ENCODE data around the gene DUSP8. TPM values are rescaled to one million over a fixed set of nuclear protein-coding genes. Genes with fewer than 3 reads are reported as not detected.
"Not testable (repeated sequence)": the region's sequence is repeated elsewhere in the genome, so short reads cannot be mapped to it uniquely, and the experiment has no call there.

DUSP8 gene
- total RNA-seq, 1 donor from 2014 or later: 2.4 TPM

GRCh38 chr11:1598816-1599215, 26.7 kb upstream of the DUSP8 start:
- no peaks in the 10 kb centered on the region for H3K36me3 Mint-ChIP-seq (ENCODE audit: low read depth)
- peaks cover 45% of the 10 kb centered on the region for H3K27me3 Mint-ChIP-seq (ENCODE audit: insufficient read depth)
- H3K4me1 Mint-ChIP-seq (ENCODE audit: low read depth): no peaks in the 10 kb centered on the region
- no peak for DNase-seq (ENCODE audit: low spot score)
- no peak overlapping the region for H3K4me3 Mint-ChIP-seq
- no peaks in the 10 kb centered on the region for H3K9me3 Mint-ChIP-seq
- no peak overlapping the region for H3K27ac Mint-ChIP-seq
- intact Hi-C loops (cut with micrococcal nuclease): no loop called here

DNA sequence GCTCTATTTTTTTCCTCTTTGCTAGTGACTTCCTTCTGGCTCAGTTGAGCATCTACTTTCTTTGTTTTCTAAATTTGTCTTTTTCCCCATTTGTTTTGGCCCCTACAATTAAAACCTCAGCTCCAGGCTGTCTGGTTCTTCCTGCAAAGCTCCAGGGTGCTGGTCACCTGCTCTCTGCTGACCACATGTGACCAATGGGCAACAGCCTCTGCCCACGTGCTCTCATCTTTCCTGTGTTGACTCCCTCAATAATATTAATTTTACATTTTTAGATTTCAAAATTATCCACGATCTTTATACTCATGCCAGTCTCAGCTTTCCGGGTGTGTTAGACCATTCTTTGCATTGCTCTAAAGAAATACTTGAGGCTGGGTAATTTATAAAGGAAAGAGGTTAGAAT, 26.3 kb upstream of the DUSP8 start:
- H3K9me3 Mint-ChIP-seq; H3K4me1 Mint-ChIP-seq (ENCODE audit: low read depth); H3K4me3 Mint-ChIP-seq; DNase-seq (ENCODE audit: low spot score); H3K36me3 Mint-ChIP-seq (ENCODE audit: low read depth); intact Hi-C loops (cut with micrococcal nuclease); H3K27ac Mint-ChIP-seq: not testable (repeated sequence)
- H3K27me3 Mint-ChIP-seq (ENCODE audit: insufficient read depth): peaks cover 46% of the 10 kb centered on the region

- no peaks in the 10 kb centered on the region for H3K9me3 Mint-ChIP-seq
- H3K27me3 Mint-ChIP-seq (ENCODE audit: insufficient read depth): peaks cover 46% of the 10 kb centered on the region
- no peak for DNase-seq (ENCODE audit: low spot score)
- H3K36me3 Mint-ChIP-seq (ENCODE audit: low read depth): no peaks in the 10 kb centered on the region
- H3K4me3 Mint-ChIP-seq: no peak within 1 kb of the TSS
- H3K4me1 Mint-ChIP-seq (ENCODE audit: low read depth): no peaks in the 10 kb centered on the region
- no peak within 1 kb of the TSS for H3K27ac Mint-ChIP-seq
- intact Hi-C loops (cut with micrococcal nuclease): no loop called here
Observed at GRCh38 chr11:1597994-1598380, 25.9 kb upstream of the DUSP8 start, which contains the start of gene KRTAP5-2. Gene KRTAP5-2, minus strand, starts transcription at chr11:1598294. Its CDS starts 44 bp downstream, at chr11:1598250.

GRCh38 chr11:1597331-1597993, 25.4 kb upstream of the DUSP8 start:
- intact Hi-C loops (cut with micrococcal nuclease): no loop called here
- Mint-ChIP-seq H3K27me3 (ENCODE audit: insufficient read depth) (peaks cover 47% of the 10 kb centered on the region), H3K27ac (no peak overlapping the region), H3K4me1 (ENCODE audit: low read depth) (no peaks in the 10 kb centered on the region), H3K4me3 (no peak overlapping the region), H3K9me3 (no peaks in the 10 kb centered on the region), H3K36me3 (ENCODE audit: low read depth) (no peaks in the 10 kb centered on the region)
- DNase-seq (ENCODE audit: low spot score): no peak

DNA sequence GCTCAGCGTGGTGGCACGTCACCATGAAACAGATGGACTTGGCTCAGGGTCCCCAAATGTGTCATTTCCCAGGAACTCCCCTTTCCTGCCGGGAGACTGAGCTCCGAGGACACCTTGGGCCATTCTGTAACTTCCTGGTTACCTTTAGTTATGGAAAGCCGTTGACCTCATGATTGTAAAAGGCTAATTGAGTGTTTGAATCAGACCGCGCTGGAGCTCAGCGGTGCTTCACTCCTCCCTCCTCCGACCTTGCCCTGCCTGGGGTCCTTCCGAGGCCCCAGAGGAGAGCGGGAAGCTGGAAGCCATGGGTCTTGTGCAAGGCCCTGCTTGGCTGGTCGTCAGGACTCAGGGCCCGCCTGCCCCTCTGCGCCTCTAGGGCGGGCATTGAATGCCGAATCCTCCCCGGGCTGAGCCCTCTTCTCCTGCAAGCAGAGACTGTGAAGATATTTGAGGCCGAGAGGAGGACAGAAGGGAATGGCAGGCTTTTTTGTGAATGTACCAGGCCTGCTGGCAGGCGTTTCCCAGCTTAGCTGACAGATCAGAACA, 24.6 kb upstream of the DUSP8 start:
- H3K36me3 Mint-ChIP-seq (ENCODE audit: low read depth); H3K4me3 Mint-ChIP-seq; intact Hi-C loops (cut with micrococcal nuclease); DNase-seq (ENCODE audit: low spot score); H3K9me3 Mint-ChIP-seq; H3K4me1 Mint-ChIP-seq (ENCODE audit: low read depth); H3K27ac Mint-ChIP-seq: not testable (repeated sequence)
- peaks cover 48% of the 10 kb centered on the region for H3K27me3 Mint-ChIP-seq (ENCODE audit: insufficient read depth)

- H3K4me3 Mint-ChIP-seq; H3K9me3 Mint-ChIP-seq; H3K36me3 Mint-ChIP-seq (ENCODE audit: low read depth); H3K27ac Mint-ChIP-seq; DNase-seq (ENCODE audit: low spot score); intact Hi-C loops (cut with micrococcal nuclease); H3K4me1 Mint-ChIP-seq (ENCODE audit: low read depth): not testable (repeated sequence)
- peaks cover 48% of the 10 kb centered on the region for H3K27me3 Mint-ChIP-seq (ENCODE audit: insufficient read depth)
Observed at GRCh38 chr11:1595994-1596575, 24.0 kb upstream of the DUSP8 start.

DNA sequence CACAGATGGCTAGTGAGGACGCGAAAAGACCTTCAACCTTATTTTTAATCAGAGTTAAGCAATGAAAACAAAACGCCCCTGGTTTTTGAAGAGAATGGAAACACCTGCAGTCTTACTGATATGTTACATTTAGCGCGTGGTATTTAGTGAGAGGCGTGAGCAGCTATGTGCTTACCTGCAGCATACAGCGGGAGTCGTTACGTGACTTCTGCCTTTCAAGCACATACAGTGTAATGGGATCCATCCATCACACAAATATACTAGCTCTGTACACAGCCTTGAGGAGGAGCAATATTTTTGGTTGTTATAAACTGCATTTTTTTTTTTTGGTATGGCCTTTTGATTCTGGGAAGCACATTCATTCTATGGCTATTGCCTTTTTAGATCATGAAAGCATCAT, 20.6 kb upstream of the DUSP8 start:
- H3K27ac Mint-ChIP-seq: no peak overlapping the region
- no peak for DNase-seq (ENCODE audit: low spot score)
- intact Hi-C loops (cut with micrococcal nuclease): no loop called here
- no peak overlapping the region for H3K4me3 Mint-ChIP-seq
- H3K4me1 Mint-ChIP-seq (ENCODE audit: low read depth): peaks cover 6% of the 10 kb centered on the region
- peaks cover 5% of the 10 kb centered on the region for H3K9me3 Mint-ChIP-seq
- peaks cover 27% of the 10 kb centered on the region for H3K27me3 Mint-ChIP-seq (ENCODE audit: insufficient read depth)
- no peaks in the 10 kb centered on the region for H3K36me3 Mint-ChIP-seq (ENCODE audit: low read depth)

GRCh38 chr11:1589996-1590395, 17.9 kb upstream of the DUSP8 start:
- Mint-ChIP-seq H3K27ac (peak overlapping the region; percentile 23), H3K9me3 (peaks cover 5% of the 10 kb centered on the region), H3K27me3 (ENCODE audit: insufficient read depth) (peaks cover 18% of the 10 kb centered on the region), H3K36me3 (ENCODE audit: low read depth) (no peaks in the 10 kb centered on the region), H3K4me1 (ENCODE audit: low read depth) (peaks cover 6% of the 10 kb centered on the region), H3K4me3 (no peak overlapping the region)
- no peak for DNase-seq (ENCODE audit: low spot score)
- intact Hi-C loops (cut with micrococcal nuclease): no loop called here

- intact Hi-C loops (cut with micrococcal nuclease); H3K36me3 Mint-ChIP-seq (ENCODE audit: low read depth); H3K9me3 Mint-ChIP-seq; H3K4me1 Mint-ChIP-seq (ENCODE audit: low read depth); DNase-seq (ENCODE audit: low spot score): not testable (repeated sequence)
- Mint-ChIP-seq H3K27ac (peak overlapping the region; percentile 2), H3K27me3 (ENCODE audit: insufficient read depth) (peaks cover 12% of the 10 kb centered on the region), H3K4me3 (peak overlapping the region; percentile 3)
Observed at GRCh38 chr11:1589191-1589963, 17.3 kb upstream of the DUSP8 start.

DNA sequence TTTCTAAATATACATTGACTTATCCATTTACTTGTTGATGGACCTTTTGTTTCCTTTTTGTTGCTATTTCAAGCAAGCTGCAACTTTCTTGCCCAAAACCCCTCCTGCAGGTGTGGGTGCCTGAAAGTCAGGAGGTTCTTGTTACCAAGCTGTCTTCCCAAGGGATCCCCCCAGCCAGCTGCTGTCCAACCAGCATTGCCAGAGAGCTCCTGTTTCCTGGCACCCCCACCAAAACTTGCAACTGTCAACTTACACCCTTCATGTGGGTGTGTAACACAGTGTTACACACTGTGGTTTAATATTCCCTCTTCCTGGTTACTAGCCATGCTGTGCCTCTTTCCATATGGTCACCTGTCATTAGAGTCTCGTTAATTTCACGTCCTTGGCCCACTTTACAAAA, 14.6 kb upstream of the DUSP8 start:
- intact Hi-C loops (cut with micrococcal nuclease): no loop called here
- DNase-seq (ENCODE audit: low spot score): no peak
- H3K27me3 Mint-ChIP-seq (ENCODE audit: insufficient read depth): no peaks in the 10 kb centered on the region

GRCh38 chr11:1584661-1585370, 12.7 kb upstream of the DUSP8 start, which contains the start of gene KRTAP5-1:
Gene KRTAP5-1, minus strand, starts transcription at chr11:1585283. Its CDS starts 34 bp downstream, at chr11:1585249.
- H3K36me3 Mint-ChIP-seq (ENCODE audit: low read depth); H3K4me1 Mint-ChIP-seq (ENCODE audit: low read depth); H3K27ac Mint-ChIP-seq; H3K9me3 Mint-ChIP-seq; intact Hi-C loops (cut with micrococcal nuclease); H3K27me3 Mint-ChIP-seq (ENCODE audit: insufficient read depth); DNase-seq (ENCODE audit: low spot score); H3K4me3 Mint-ChIP-seq: not testable (repeated sequence)

More for the DNA sequence above, 14.6 kb upstream of the DUSP8 start:
- no peak overlapping the region for H3K27ac Mint-ChIP-seq
- H3K36me3 Mint-ChIP-seq (ENCODE audit: low read depth): no peaks in the 10 kb centered on the region
- H3K9me3 Mint-ChIP-seq: peaks cover 5% of the 10 kb centered on the region
- no peak overlapping the region for H3K4me3 Mint-ChIP-seq
- H3K4me1 Mint-ChIP-seq (ENCODE audit: low read depth): peaks cover 6% of the 10 kb centered on the region

DNA sequence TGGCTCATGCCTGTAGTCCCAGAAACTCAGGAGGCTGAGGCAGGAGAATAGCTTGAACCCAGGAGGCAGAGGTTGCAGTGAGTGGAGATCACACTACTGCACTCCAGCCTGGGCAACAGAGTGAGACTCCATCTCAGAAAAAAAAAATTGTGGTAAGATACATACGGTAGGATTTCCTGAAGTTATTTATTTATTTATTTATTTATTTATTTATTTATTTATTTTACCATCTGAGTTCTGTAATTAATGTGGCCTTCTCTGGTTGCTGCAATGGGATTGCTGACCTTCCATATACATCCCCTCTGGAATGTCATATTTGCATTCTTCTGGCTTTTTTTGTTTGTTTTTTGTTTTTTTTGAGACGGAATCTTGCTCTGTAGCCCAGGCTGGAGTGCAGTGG, 10.8 kb upstream of the DUSP8 start:
- H3K9me3 Mint-ChIP-seq; H3K36me3 Mint-ChIP-seq (ENCODE audit: low read depth); H3K4me1 Mint-ChIP-seq (ENCODE audit: low read depth); H3K27ac Mint-ChIP-seq; DNase-seq (ENCODE audit: low spot score); intact Hi-C loops (cut with micrococcal nuclease); H3K4me3 Mint-ChIP-seq; H3K27me3 Mint-ChIP-seq (ENCODE audit: insufficient read depth): not testable (repeated sequence)

Measured in activated T-helper 1 cell treated with anti-CD3 and anti-CD28 coated beads, Interleukin-12 subunit alpha, Interleukin-12 subunit beta, Interleukin-2, Interleukin-4 antibody, amounts not matched to agents 30 ng/mL and 10 ng/mL and 1 ng/mL, durations not matched to agents 14 hours and 24 hours and 36 hours (primary cell).